Kidney epithelial cell (primary cell): ENCODE results near the gene PHF21A. TPM values are rescaled to one million over a fixed set of nuclear protein-coding genes. Genes with fewer than 3 reads are reported as not detected.

Experiments
- DNase-seq: peaks from one replicate; pipeline ENCODE4 v3.0.0-alpha.2; 2010; ENCODE audit warnings: low read depth
- H3K27me3 ChIP-seq: 2 replicates; pipeline ENCODE4 v1.6.0; 2011; ENCODE audit warnings: low read length; ENCODE audit not compliant: control insufficient read depth, insufficient read depth
- H3K36me3 ChIP-seq: 2 replicates; pipeline ENCODE4 v1.5.1; 2011; ENCODE audit warnings: low read length; ENCODE audit not compliant: control insufficient read depth, insufficient read depth
- H3K4me3 ChIP-seq: 2 replicates; pipeline ENCODE4 v1.5.1; 2011; ENCODE audit warnings: low read depth, mild to moderate bottlenecking, control low read depth, low read length
- total RNA-seq: library from RNA; depleted of rRNA; stranded (reverse); fragments of >200 nt; gene quantifications from 2 replicates; pipeline ENCODE4 v1.2.3, GENCODE V29; 2015
- TF ChIP-seq, protein P1 (sequence below): IDR thresholded peaks from 2 replicates; pipeline ENCODE4 v1.5.1; 2011; ENCODE audit warnings: mild to moderate bottlenecking, moderate library complexity, low read length, control low read depth, inconsistent platforms; ENCODE audit not compliant: insufficient read depth, poor library complexity, severe bottlenecking

Gene PHF21A
- total RNA-seq, 1 donor from 2014 or later: 11.8 TPM

DNA sequence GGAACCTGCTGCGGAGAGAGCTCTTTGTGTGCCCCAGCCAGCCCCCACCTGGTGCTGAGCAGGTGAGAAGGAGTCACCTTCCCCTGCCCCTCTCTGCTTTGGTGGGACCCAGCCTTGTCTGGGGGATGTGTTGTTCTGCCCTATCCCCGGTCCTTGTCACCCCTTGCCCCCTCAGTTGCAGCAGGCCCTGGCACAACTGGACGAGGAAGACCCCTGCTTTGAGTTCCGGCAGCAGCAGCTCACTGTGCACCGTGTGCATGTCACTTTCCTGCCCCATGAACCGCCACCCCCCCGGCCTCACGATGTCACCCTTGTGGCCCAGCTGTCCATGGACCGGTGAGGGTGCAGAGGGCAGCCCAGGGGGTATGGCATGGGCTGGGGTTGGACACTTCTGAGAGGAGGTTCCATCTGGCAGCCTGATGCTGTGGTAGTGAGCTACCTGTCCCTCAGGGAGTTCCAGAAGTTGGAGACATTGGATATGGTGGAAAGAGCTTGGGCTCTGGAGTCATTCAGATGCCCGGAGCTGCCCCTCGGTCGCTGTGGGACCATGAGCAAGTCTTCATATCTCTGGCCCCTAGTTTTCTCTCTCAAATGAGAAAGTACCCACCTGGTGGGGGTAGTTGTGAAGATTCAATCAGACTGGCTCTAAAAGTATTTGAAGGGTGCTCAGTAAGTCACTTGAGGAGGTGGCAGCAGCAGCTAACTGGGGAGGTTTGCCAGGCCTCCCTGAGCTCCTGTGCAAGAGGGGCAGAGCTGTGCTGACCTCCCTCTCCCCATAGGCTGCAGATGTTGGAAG, 194.5 kb downstream of the PHF21A start:
- no peaks in the 10 kb centered on the region for H3K36me3 ChIP-seq
- no peak for DNase-seq

DNA sequence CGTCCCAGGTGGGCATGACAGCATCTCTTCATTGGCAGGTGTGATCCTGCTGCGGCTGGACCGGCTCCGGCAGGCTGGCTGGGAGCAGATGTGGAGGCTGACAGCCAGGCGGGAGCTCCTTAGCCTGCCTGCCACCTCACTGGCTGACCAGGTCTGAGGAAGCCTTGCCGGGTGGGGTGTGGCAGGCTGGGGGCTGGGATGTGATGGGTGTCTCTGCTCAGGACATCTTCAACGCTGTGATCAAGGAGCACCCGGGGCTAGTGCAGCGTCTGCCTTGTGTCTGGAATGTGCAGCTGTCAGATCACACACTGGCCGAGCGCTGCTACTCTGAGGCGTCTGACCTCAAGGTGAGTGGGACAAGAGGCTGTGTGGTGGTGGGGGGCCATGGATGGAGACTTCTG, 195.3 kb downstream of the PHF21A start:
- no peak overlapping the region for H3K4me3 ChIP-seq
- TF ChIP-seq, protein P1, sequence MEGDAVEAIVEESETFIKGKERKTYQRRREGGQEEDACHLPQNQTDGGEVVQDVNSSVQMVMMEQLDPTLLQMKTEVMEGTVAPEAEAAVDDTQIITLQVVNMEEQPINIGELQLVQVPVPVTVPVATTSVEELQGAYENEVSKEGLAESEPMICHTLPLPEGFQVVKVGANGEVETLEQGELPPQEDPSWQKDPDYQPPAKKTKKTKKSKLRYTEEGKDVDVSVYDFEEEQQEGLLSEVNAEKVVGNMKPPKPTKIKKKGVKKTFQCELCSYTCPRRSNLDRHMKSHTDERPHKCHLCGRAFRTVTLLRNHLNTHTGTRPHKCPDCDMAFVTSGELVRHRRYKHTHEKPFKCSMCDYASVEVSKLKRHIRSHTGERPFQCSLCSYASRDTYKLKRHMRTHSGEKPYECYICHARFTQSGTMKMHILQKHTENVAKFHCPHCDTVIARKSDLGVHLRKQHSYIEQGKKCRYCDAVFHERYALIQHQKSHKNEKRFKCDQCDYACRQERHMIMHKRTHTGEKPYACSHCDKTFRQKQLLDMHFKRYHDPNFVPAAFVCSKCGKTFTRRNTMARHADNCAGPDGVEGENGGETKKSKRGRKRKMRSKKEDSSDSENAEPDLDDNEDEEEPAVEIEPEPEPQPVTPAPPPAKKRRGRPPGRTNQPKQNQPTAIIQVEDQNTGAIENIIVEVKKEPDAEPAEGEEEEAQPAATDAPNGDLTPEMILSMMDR: no peak
- peaks cover 37% of the 10 kb centered on the region for H3K27me3 ChIP-seq
- no peaks in the 10 kb centered on the region for H3K36me3 ChIP-seq
- DNase-seq: no peak

More for the DNA sequence above, 194.5 kb downstream of the PHF21A start:
- Histone ChIP-seq H3K27me3 (peaks cover 29% of the 10 kb centered on the region), H3K4me3 (no peak overlapping the region)
- TF ChIP-seq, protein P1: no peak

DNA sequence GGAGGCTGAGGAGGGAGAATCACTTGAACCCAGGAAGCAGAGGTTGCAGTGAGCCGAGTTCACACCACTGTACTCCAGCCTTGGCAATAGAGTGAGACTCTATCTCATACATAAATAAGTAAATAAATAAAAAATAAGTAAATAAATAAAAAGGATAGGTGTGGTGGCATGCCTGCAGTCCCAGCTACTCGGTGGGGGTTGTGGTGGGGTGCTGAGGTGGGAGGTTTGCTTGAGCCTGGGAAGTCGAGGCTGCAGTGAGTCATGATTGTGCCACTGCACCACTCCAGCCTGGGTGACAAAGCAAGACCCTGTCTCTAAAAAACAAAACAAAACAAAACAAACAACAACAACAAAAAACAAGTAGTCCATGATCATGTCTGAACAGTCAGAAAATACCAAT, 195.7 kb downstream of the PHF21A start:
- no peak for DNase-seq
- H3K36me3 ChIP-seq: no peaks in the 10 kb centered on the region
- TF ChIP-seq, protein P1: no peak

DNA sequence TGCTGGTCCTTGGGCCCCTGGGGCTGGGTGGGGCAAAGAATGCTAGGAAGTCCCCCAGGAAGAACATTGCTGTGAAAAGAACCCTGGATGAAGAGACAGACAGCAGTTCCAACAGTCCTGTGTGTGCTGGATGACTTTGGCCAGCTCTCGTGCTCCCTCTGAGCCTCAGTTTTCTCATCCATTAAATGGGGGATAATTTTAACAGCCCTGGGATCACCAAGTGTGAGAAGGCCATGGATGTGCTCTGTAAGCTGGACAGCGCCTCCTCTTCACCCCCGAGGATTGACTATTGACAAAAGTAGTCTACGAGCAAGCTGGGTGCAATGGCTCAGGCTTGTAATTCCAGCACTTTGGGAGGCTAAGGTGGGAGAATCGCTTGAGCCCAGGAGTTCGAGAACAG, 196.3 kb downstream of the PHF21A start:
- DNase-seq: no peak
- H3K36me3 ChIP-seq: no peaks in the 10 kb centered on the region

More for the DNA sequence above, 195.7 kb downstream of the PHF21A start:
- no peak overlapping the region for H3K4me3 ChIP-seq
- peaks cover 37% of the 10 kb centered on the region for H3K27me3 ChIP-seq

DNA sequence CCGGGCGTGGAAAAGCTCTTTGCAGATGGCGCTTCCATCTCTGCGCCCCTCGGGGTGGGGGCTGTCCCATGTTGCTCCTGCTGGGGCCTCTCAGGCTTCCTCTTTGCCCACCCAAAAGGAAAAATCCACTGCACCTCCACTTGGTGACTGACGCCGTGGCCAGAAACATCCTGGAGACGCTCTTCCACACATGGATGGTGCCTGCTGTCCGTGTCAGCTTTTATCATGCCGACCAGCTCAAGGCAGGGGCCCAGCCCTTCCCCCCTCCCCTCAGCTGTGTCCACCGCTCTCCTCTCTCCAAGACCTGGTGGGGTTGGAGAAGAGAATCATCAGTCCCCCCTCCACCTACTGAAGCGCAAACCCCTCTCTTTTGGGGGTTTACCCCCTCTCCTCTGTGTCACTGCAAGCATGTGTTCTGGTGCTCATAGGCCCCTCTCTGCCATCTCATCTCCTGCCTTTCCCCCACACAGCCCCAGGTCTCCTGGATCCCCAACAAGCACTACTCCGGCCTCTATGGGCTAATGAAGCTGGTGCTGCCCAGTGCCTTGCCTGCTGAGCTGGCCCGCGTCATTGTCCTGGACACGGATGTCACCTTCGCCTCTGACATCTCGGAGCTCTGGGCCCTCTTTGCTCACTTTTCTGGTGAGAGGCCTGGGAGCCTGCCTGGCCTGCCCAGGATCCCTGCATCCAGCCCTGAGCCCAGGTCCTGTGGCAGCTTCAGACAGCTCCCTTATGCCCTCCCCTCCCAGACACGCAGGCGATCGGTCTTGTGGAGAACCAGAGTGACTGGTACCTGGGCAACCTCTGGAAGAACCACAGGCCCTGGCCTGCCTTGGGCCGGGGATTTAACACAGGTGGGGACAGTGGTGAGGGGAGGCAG, 197.0 kb downstream of the PHF21A start:
- Histone ChIP-seq H3K4me3 (no peak overlapping the region), H3K36me3 (no peaks in the 10 kb centered on the region), H3K27me3 (peaks cover 39% of the 10 kb centered on the region)
- TF ChIP-seq, protein P1: no peak
- DNase-seq: no peak

More for the DNA sequence above, 196.3 kb downstream of the PHF21A start:
- H3K4me3 ChIP-seq: no peak overlapping the region
- H3K27me3 ChIP-seq: peaks cover 39% of the 10 kb centered on the region
- TF ChIP-seq, protein P1: no peak
